Measurements from ENCODE around the gene TEX2. TPM values are rescaled to one million over a fixed set of nuclear protein-coding genes. Genes with fewer than 3 reads are reported as not detected.

The TEX2 gene
- total and polyA plus RNA-seq, 9 of the 15 experiments (the other 6 are each of a cell fraction or from before 2014, with no cell fraction given) = 4.1 to 27.6 (median 19.3) TPM

DNA sequence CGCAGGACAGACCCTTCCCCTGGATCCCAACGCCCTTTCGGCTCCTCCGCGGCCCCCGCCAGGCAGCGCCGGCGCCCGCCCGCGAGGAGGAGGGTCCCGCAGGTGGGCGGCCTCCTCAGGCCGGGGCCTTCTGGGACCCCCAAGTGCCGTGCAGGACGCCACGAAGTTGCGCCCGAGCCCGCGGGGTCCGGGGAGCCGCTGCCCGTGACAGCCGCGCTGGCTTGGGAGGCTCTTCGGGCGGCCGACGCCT lies 133.6 kb downstream of the TEX2 start (continued):
- no peak for TF ChIP-seq ZNF592 (IDR thresholded peaks at IDR 0.05)
- TF ChIP-seq ZNF121 (CRISPR knock-in tag; conservative IDR thresholded peaks at IDR 0.05) = no peak
- 0 out of 2 replicates have a peak, but pooled peaks have one; percentile 43 for TF ChIP-seq ZNF12 (CRISPR knock-in tag; IDR thresholded peaks at IDR 0.05)
- TF ChIP-seq ZNF609 (CRISPR knock-in tag; IDR thresholded peaks at IDR 0.05; ENCODE audit: borderline replicate concordance) = 0 out of 2 replicates have a peak, but pooled peaks have one; percentile 4
- TF ChIP-seq FOXK1 (CRISPR knock-in tag; IDR thresholded peaks at IDR 0.05; ENCODE audit: borderline replicate concordance) = no peak
- peak; percentile 12; the same call in 1 of the 2 replicates for TF ChIP-seq TGIF2 (CRISPR knock-in tag; IDR thresholded peaks at IDR 0.05)
- TF ChIP-seq NR4A1 (CRISPR knock-in tag; IDR thresholded peaks at IDR 0.05) = no peak
- TF ChIP-seq NR4A1 (tag; IDR thresholded peaks at IDR 0.05) = no peak
- no peak for TF ChIP-seq CEBPB (tag; IDR thresholded peaks at IDR 0.05)
- TF ChIP-seq ZNF165 (CRISPR knock-in tag; IDR thresholded peaks at IDR 0.05; ENCODE audit: borderline replicate concordance) = no peak
- TF ChIP-seq ZNF512 (tag; IDR thresholded peaks at IDR 0.05) = no peak
- TF ChIP-seq, protein P1, sequence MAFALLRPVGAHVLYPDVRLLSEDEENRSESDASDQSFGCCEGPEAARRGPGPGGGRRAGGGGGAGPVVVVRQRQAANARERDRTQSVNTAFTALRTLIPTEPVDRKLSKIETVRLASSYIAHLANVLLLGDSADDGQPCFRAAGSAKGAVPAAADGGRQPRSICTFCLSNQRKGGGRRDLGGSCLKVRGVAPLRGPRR (CRISPR knock-in tag; IDR thresholded peaks at IDR 0.05) = no peak
- TF ChIP-seq, protein P2, sequence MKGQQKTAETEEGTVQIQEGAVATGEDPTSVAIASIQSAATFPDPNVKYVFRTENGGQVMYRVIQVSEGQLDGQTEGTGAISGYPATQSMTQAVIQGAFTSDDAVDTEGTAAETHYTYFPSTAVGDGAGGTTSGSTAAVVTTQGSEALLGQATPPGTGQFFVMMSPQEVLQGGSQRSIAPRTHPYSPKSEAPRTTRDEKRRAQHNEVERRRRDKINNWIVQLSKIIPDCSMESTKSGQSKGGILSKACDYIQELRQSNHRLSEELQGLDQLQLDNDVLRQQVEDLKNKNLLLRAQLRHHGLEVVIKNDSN (CRISPR knock-in tag; IDR thresholded peaks at IDR 0.05) = peak; percentile 37; the same call in 1 of the 2 replicates
- TF ChIP-seq SMARCA4 (IDR thresholded peaks at IDR 0.05) = no peak
